HG03025 (cell line): Measurements from ENCODE around the gene EEF1A1.
"Not testable (repeated sequence)": the region's sequence is repeated elsewhere in the genome, so short reads cannot be mapped to it uniquely, and the experiment has no call there.

ENCODE experiments used
- ATAC-seq: cut with Tn5 transposase; IDR thresholded peaks from one replicate; pipeline ENCODE4 v1.9.1; 2021; ENCODE audit warnings: mild to moderate bottlenecking, moderate library complexity; ENCODE audit not compliant: unreplicated experiment, low FRiP score

The EEF1A1 gene

DNA sequence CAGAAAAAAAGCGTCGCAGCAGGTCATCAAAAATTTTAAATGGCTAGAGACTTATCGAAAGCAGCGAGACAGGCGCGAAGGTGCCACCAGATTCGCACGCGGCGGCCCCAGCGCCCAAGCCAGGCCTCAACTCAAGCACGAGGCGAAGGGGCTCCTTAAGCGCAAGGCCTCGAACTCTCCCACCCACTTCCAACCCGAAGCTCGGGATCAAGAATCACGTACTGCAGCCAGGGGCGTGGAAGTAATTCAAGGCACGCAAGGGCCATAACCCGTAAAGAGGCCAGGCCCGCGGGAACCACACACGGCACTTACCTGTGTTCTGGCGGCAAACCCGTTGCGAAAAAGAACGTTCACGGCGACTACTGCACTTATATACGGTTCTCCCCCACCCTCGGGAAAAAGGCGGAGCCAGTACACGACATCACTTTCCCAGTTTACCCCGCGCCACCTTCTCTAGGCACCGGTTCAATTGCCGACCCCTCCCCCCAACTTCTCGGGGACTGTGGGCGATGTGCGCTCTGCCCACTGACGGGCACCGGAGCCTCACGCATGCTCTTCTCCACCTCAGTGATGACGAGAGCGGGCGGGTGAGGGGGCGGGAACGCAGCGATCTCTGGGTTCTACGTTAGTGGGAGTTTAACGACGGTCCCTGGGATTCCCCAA, at the start of gene EEF1A1:
TSS of gene EEF1A1 (minus strand) at position 345 of the 663 bp plus-strand sequence. CDS start 1,006 bp downstream, outside the sequence.
- ATAC-seq = peak; percentile 64

DNA sequence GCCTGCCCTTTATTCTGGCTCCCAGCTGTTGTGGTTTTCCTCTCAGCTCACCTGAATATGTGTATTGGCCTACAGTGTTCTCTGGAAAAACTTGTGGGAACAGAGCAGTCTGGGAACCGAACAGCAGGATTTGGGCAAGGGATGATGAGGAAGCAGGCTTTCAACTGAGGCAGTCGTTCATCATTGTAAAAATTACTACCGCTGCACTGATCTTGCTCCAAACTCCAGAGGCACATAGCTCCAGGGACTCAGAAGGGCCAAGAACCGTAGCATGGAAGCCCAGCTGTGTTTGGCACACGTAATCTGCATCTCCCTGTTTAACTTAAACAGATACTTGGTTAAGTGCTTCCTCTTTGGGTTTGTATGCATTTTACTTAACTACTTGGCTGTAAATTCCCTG, 48.3 kb upstream of the EEF1A1 start:
- ATAC-seq = no peak

DNA sequence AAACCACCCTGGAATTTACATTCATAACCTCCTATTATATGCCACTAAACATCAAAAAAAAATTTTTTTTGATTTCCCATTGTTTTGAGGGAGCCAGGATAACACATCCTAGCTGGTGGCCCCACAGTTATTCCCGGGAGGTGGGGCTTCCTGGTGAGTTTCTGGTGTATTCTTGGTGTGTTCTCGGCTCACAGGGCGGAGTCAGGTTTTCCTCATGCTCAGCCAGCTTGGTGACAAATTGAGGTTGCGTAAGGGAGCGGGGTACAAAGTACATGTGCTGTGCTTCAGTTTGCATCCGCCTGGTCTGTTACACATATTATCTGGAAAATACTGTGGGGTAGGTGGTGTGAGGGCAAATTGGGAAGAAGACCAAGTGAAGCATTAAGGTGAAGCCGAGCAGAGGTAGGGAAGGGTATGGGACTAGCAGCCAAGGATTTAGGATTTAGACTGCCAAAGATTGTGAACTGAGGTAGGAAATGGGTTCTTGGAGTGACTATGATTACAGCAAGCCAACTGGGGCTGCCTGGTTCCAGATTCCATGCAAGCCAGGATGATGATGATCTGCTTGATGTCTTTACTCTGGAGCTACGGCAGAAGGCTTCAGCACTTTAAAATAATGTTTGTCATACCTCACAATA, 46.2 kb upstream of the EEF1A1 start:
- no peak for ATAC-seq

DNA sequence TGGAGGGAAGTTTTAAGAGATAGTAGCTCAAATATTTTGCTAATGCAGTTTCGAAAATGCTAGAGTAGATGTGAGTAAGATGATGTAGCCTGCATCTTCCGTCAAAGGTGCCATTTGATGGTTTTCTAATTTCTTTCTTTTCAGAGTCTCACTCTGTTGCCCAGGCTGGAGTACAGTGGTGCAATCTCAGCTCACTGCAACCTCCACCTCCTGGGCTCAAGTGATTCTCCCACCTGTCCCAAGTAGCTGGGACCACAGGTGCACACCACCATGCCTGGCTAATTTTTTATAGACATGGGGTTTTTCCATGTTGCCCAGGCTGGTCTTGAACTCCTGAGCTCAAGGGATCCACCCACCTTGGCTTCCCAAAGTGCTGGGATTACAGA, 45.6 kb upstream of the EEF1A1 start:
- ATAC-seq = not testable (repeated sequence)

- no peak for ATAC-seq
Measured at GRCh38 chr6:73565767-73566485, 45.1 kb upstream of the EEF1A1 start.

GRCh38 chr6:73564578-73565345, 43.9 kb upstream of the EEF1A1 start:
- no peak for ATAC-seq

- ATAC-seq = no peak
Measured at GRCh38 chr6:73562558-73562957, 41.7 kb upstream of the EEF1A1 start.

DNA sequence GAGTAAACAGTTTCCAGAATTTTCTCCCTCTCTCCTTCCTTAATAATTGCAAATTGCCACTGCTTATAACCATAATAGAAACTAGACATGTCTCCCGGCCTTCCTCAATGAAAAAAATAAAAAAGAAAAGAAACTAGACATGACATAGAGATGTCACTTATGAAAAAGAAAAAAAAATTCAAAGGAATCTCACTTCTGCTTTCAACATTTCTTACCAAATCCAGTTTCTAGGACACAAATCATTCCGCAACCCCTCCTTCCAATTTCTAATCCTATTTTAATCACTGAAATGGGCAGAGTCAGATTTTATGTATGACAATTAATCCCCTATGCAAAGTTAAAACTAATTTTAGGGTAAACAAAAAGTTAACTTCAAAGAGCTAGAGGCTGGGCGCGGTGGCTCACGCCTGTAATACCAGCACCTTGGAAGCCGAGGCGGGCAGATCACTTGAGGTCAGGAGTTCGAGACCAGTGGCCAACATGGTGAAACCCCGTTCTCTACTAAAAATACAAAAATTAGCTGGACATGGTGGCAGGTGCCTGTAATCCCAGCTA, 40.1 kb upstream of the EEF1A1 start:
- peak; percentile 42 for ATAC-seq

- no peak for ATAC-seq
Measured at GRCh38 chr6:73560182-73560732, 39.4 kb upstream of the EEF1A1 start.

DNA sequence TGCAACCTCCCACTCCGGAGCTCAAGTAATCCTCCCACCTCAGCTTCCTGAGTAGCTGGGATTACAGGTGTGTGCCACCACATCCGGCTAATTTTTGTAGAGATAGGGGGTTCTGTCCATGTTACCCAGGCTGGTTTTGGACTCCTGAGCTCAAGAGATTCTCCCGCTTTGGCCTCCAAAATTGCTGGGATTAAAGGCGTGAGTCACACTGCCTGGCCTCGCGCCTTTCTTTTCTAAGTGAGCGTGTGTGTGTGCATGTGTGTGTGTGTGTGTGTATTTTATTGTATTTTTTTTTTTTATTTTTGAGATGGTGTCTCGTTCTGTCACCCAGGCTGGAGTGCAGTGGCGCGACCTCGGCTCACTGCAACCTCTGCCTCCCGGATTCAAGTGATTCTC, 38.6 kb upstream of the EEF1A1 start:
- ATAC-seq = not testable (repeated sequence)

DNA sequence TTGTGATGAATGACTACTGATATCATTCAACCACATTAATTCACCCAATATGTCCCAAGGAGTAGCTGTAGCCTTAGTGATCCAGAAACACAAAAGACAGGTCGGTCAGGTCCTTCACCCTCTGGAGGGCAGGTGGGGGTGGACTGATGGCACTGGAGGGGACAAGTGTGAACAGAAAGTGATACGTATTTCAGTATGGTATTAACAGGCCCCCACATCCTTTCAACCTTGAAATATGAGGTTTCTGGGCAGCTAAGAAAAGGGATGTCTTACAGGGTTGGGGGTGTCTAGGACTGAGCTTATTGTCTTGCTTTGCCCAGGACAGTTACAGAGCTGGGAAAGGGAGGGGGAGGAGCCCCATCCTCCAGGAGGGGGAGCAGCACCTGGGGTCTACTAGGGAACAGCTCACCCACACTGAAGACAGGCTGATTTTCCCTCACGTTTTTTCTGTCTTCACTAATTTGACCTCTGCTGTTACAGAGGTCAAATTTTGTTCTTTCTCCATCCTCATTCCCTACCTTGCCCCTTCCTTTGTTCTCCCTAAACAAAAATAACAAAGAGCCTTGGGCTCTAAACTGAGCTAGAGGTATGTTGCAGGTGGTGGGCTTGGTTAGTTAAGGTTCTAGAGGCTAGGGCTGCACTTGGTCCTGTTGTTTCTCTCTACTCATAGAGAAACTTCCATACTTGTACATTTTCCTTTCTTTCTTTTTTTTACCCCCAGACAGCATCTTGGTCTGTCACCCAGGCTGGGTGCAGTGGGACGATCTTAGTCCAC, 38.0 kb upstream of the EEF1A1 start:
- ATAC-seq = peak; percentile 54

GRCh38 chr6:73556836-73557235, 36.0 kb upstream of the EEF1A1 start:
- no peak for ATAC-seq

- ATAC-seq = not testable (repeated sequence)
Measured at GRCh38 chr6:73555380-73555949, 34.6 kb upstream of the EEF1A1 start.

- not testable (repeated sequence) for ATAC-seq
Measured at GRCh38 chr6:73551115-73551514, 30.3 kb upstream of the EEF1A1 start.

- no peak for ATAC-seq
Measured at GRCh38 chr6:73548458-73549446, 27.9 kb upstream of the EEF1A1 start.

DNA sequence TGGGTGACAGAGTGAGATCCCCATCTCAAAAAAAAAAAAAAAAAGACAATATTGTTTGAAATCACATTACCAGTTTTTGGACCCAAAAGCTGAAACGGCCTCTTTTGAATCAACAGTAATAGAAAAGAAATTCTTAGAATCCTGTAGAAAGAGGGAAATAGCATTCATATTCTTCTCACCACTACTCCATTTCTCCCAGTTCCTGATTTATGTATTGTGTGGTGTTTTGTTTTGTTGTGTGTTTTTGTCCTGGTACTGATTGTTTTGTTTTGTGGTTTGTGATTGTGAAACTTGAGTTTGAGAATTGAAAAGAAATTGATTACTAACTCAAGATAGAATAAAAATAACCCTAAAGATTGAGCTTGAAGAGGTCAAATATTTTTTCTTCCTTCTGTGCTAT, 26.2 kb upstream of the EEF1A1 start:
- ATAC-seq = no peak

DNA sequence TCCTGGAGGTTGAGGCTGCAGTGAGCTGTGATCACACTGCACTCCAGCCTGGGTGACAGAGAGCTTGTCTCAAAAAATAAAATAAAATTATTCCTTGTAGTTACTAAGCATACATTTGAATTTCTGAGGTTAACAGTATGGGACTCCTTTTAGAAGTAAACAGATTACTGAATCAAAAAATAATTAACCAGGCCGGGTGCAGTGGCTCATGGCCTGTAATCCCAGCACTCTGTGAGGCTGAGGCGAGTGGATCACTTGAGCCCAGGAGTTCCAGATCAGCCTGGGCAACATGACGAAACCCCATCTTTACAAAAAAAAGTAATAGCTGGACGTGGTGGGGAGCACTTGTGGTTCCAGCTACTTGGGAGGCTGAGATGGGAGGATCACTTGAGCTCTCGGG, 22.1 kb upstream of the EEF1A1 start:
- no peak for ATAC-seq

DNA sequence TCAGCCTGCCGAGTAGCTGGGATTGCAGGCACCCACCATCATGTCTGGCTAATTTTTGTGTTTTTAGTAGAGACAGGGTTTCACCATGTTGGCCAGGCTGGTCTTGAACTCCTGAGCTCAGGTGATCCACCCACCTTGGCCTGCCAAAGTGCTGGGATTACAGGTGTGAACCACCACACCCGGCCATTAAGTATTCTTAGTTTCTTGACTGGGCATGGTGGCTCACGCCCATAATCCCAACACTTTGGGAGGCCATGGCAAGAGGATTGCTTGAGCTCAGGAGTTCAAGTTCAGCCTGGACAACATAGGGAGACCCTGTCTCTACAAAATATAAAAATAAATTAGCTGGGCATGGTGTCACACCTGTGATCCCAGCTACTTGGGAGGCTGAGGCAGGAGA, 21.6 kb upstream of the EEF1A1 start:
- ATAC-seq = not testable (repeated sequence)
